Activated CD4-positive, alpha-beta memory T cell treated with anti-CD3 and anti-CD28 coated beads for 36 hours (primary cell): Measurements from ENCODE around the gene C13orf42. TPM values are rescaled to one million over a fixed set of nuclear protein-coding genes. Genes with fewer than 3 reads are reported as not detected.
"Not testable (repeated sequence)": the region's sequence is repeated elsewhere in the genome, so short reads cannot be mapped to it uniquely, and the experiment has no call there.

Experiments
- CTCF ChIA-PET: fragments of 350-600 bp; sonication (Branson Sonifier 250); formaldehyde crosslinking; loops from one replicate; lab custom pipeline; 2021; ENCODE audit warnings: antibody characterized with exemption, inconsistent platforms; lab: Charles Lee
- POLR2A ChIA-PET: fragments of 350-600 bp; sonication (Branson Sonifier 250); formaldehyde crosslinking; loops from one replicate; lab custom pipeline; 2021; ENCODE audit warnings: antibody characterized with exemption; lab: Charles Lee
- DNase-seq: peaks from one replicate; pipeline ENCODE4 v3.0.0-alpha.2; 2020
- H3K27ac Mint-ChIP-seq: one replicate; pipeline ENCODE4 v1.8.0; 2021; ENCODE audit warnings: mixed read lengths
- H3K27me3 Mint-ChIP-seq: one replicate; pipeline ENCODE4 v1.8.0; 2021; ENCODE audit warnings: mixed read lengths
- H3K36me3 Mint-ChIP-seq: one replicate; pipeline ENCODE4 v1.8.0; 2021; ENCODE audit warnings: mixed read lengths
- H3K4me1 Mint-ChIP-seq: one replicate; pipeline ENCODE4 v1.8.0; 2021; ENCODE audit warnings: low read depth, mixed read lengths
- H3K4me3 Mint-ChIP-seq: one replicate; pipeline ENCODE4 v1.8.0; 2021; ENCODE audit warnings: mild to moderate bottlenecking, mixed read lengths
- H3K9me3 Mint-ChIP-seq: one replicate; pipeline ENCODE4 v1.8.0; 2021; ENCODE audit warnings: mixed read lengths
- intact Hi-C: fragments of 100-400 bp; cut with micrococcal nuclease; formaldehyde crosslinking; loops from one replicate; pipeline ENCODE4 v1.15.1; 2023
- total RNA-seq, 2 experiments: library from RNA; stranded (reverse); gene quantifications; one replicate each; pipeline ENCODE4 v1.2.3, GENCODE V29; 2021

Gene C13orf42
- total RNA-seq, 2 experiments from 2014 or later = not detected

DNA sequence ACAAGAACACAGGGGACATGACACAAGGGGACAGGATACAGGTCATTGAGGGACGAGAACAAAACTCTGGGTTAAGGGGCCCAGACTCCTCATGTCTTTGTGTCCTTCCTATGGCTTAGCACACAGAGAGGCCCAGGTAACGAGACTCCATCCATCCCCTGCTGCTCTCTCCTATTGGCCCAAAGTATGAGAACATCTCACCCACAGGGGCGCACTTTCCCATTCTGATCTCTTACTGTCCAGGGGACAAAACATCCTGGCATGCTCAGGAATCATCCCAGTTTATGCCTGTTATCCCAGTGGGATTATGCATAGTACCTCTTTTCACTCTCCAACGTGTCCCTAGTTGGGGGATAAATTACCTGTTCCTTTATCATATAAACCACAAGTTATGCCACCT lies 19.2 kb downstream of the C13orf42 start:
- ChIA-PET CTCF (no interaction called here), POLR2A (no interaction called here)
- H3K27me3 Mint-ChIP-seq = no peaks in the 10 kb centered on the region
- DNase-seq = no peak
- intact Hi-C loops = no loop called here
- no peak overlapping the region for H3K27ac Mint-ChIP-seq
- H3K36me3 Mint-ChIP-seq = no peaks in the 10 kb centered on the region
- H3K4me1 Mint-ChIP-seq = no peaks in the 10 kb centered on the region
- no peaks in the 10 kb centered on the region for H3K9me3 Mint-ChIP-seq
- no peak overlapping the region for H3K4me3 Mint-ChIP-seq

- Mint-ChIP-seq H3K36me3 (no peaks in the 10 kb centered on the region), H3K9me3 (no peaks in the 10 kb centered on the region), H3K4me1 (no peaks in the 10 kb centered on the region), H3K4me3 (no peak overlapping the region), H3K27ac (no peak overlapping the region), H3K27me3 (peaks cover 2% of the 10 kb centered on the region)
- intact Hi-C loops = no loop called here
- DNase-seq = no peak
- ChIA-PET CTCF (no interaction called here), POLR2A (no interaction called here)
These were observed 27.4 kb downstream of the C13orf42 start for GRCh38 chr13:51083706-51084105.

DNA sequence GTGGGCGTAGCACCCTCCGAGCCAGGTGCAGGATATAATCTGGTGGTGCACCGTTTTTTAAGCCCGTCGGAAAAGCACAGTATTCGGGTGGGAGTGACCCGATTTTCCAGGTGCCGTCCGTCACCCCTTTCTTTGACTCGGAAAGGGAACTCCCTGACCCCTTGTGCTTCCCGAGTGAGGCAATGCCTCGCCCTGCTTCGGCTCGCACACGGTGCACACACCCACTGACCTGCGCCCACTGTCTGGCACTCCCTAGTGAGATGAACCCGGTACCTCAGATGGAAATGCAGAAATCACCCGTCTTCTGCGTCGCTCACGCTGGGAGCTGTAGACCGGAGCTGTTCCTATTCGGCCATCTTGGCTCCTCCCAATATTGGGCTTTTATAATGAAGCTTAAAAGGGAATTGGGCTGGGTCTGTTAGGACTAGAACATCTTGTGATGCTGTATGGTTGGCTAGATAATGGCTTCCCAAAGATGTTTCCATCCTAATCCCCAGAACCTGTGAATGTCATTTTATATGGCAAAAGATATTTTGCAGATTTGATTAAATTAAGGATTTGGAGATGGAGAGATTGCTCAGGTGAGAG lies 30.5 kb downstream of the C13orf42 start:
- H3K27me3 Mint-ChIP-seq, CTCF ChIA-PET, DNase-seq, H3K9me3 Mint-ChIP-seq, H3K36me3 Mint-ChIP-seq, H3K27ac Mint-ChIP-seq, intact Hi-C loops, H3K4me1 Mint-ChIP-seq, H3K4me3 Mint-ChIP-seq, POLR2A ChIA-PET: not testable (repeated sequence)

DNA sequence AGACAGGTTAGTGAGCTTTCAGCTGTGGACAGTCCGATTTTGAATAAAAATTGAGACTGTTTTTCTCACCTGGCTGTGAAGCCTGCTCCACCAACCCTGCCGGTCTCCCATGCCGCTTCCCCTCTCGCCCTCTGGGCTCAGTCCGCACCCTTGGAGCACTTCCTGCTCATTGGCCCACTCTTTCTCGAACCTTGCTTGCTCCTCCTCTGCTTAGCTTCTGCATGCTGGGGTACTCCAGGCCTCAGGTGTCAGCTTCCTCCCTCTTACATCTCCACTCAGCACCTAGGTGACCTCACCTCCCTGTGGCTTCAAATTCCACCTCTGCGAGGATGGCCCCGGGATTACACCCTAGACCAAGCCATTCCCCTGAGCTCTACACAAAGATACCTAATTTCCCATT lies 39.6 kb downstream of the C13orf42 start:
- H3K27me3 Mint-ChIP-seq = peaks cover 10% of the 10 kb centered on the region

DNA sequence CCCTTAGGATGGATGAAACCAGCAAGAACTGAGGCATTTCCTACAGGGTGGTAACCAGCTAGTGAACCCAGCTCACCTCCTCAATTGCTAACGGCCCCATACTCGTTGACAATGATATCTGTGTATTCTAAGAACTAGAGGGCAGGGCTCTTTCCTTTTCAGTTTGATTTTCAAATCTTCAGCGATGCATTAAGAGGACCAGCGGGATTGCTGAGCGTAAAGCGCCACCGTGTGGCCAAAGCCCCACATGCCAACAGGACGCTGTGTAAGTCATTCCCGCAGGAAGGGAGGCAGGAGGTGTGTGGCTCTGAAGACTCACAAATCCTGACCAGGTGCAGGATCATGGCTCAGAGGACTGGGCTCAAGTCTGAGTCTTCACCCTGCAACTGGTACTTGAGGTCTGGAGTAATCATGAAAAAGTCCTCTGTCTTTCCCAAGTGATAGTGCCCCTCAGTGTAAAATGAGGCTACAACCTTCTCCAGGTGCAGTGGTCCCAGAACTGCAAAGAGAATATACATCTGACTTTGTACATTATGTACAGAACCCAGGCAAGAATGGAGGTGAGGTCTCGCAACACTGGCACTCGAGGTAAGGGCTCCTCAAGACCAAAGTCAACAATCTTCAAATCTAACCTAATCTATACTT lies 40.9 kb downstream of the C13orf42 start:
- Mint-ChIP-seq H3K36me3 (no peaks in the 10 kb centered on the region), H3K27ac (no peak overlapping the region), H3K4me3 (no peak overlapping the region), H3K27me3 (peaks cover 18% of the 10 kb centered on the region), H3K9me3 (no peaks in the 10 kb centered on the region), H3K4me1 (peaks cover 5% of the 10 kb centered on the region)
- ChIA-PET POLR2A (interaction anchor here (0.6 kb wide), 1 partner anchor 1174 kb away, joined by 3 read pairs; no protein-coding TSS in a partner anchor), CTCF (interaction anchor here (0.7 to 4.6 kb wide), 16 partner anchors 9 to 1134 kb away, joined by 3 to 32 read pairs (median 4); partner anchors contain the start of gene SPRYD7)
- DNase-seq = peak; percentile 86
- intact Hi-C loops = loop anchor here (1.0 to 5.0 kb wide), 4 partner anchors 158 to 1094 kb away; partner anchors contain the start of gene TRIM13

More for the DNA sequence above, 39.6 kb downstream of the C13orf42 start:
- Mint-ChIP-seq H3K4me3 (no peak overlapping the region), H3K4me1 (peaks cover 5% of the 10 kb centered on the region), H3K36me3 (no peaks in the 10 kb centered on the region), H3K9me3 (no peaks in the 10 kb centered on the region), H3K27ac (no peak overlapping the region)
- no peak for DNase-seq
- POLR2A ChIA-PET = no interaction called here
- CTCF ChIA-PET = interaction anchor here (0.7 to 4.6 kb wide), 6 partner anchors 14 to 1095 kb away, joined by 3 to 32 read pairs (median 4); no protein-coding TSS in a partner anchor
- intact Hi-C loops = loop anchor here (5.0 kb wide), 2 partner anchors 159 to 1074 kb away; partner anchors contain the start of gene TRIM13

GRCh38 chr13:51068501-51068900 lies 42.6 kb downstream of the C13orf42 start:
- no peaks in the 10 kb centered on the region for H3K9me3 Mint-ChIP-seq
- no peak for DNase-seq
- no peaks in the 10 kb centered on the region for H3K36me3 Mint-ChIP-seq
- intact Hi-C loops = loop anchor here (10.0 kb wide), 1 partner anchor 264 kb away; no protein-coding TSS in a partner anchor
- POLR2A ChIA-PET = no interaction called here
- H3K4me1 Mint-ChIP-seq = peaks cover 5% of the 10 kb centered on the region
- H3K4me3 Mint-ChIP-seq = no peak overlapping the region
- H3K27me3 Mint-ChIP-seq = peaks cover 25% of the 10 kb centered on the region
- CTCF ChIA-PET = interaction anchor here (0.6 to 4.6 kb wide), 11 partner anchors 9 to 1412 kb away, joined by 3 to 32 read pairs (median 5); no protein-coding TSS in a partner anchor
- H3K27ac Mint-ChIP-seq = no peak overlapping the region

DNA sequence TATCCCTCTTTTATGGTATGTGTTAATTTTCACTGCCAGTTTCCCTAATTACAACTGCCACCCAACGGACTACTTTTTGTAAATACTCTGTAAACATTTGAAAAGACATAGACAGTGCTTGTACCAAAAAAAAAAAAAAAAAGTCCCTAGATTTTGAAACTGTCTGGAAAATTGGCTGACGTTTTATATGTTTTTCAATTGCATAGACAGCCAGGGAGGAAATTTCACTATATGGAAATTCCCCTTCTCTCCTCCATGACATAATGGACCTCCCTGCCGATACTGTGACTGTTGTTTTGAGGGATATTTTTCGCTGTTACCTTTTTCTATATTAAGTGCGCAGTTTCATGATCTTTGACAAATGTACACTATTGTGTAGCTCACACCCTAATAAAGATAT lies 43.4 kb downstream of the C13orf42 start:
- intact Hi-C loops = loop anchor here (10.0 kb wide), 1 partner anchor 263 kb away; no protein-coding TSS in a partner anchor
- Mint-ChIP-seq H3K4me3 (no peak overlapping the region), H3K36me3 (no peaks in the 10 kb centered on the region), H3K27ac (no peak overlapping the region), H3K4me1 (peaks cover 5% of the 10 kb centered on the region), H3K27me3 (peaks cover 25% of the 10 kb centered on the region), H3K9me3 (no peaks in the 10 kb centered on the region)
- no peak for DNase-seq
- ChIA-PET POLR2A (no interaction called here), CTCF (no interaction called here)

DNA sequence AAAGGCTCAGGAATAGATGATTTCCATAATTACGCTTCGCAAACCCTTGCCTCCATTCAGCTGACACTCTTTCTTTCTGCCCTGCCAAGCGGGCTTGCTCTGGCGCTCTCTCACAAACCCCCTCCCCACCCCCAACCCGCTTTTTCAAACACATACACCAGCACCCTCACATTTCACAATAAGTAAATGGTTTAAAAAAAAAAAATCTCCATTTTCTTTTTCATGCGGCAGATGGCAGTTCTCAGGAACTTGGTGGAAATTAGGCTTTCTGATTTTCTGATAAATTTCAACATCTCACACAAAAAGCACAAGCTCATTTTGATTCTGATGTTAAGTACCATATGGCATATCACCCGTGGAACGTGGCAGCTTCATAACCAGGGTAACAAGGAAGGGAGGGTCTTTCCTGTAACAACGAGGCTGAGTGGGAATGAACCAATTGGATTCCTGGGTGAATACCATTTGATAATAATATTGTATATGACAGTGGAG lies 43.8 kb downstream of the C13orf42 start:
- CTCF ChIA-PET = interaction anchor here (0.7 kb wide), 1 partner anchor 25 kb away, joined by 3 read pairs; no protein-coding TSS in a partner anchor
- DNase-seq = no peak
- Mint-ChIP-seq H3K36me3 (no peaks in the 10 kb centered on the region), H3K4me1 (peaks cover 5% of the 10 kb centered on the region), H3K4me3 (no peak overlapping the region), H3K9me3 (no peaks in the 10 kb centered on the region), H3K27ac (no peak overlapping the region), H3K27me3 (peaks cover 25% of the 10 kb centered on the region)
- POLR2A ChIA-PET = no interaction called here
- intact Hi-C loops = loop anchor here (10.0 kb wide), 1 partner anchor 262 kb away; no protein-coding TSS in a partner anchor

DNA sequence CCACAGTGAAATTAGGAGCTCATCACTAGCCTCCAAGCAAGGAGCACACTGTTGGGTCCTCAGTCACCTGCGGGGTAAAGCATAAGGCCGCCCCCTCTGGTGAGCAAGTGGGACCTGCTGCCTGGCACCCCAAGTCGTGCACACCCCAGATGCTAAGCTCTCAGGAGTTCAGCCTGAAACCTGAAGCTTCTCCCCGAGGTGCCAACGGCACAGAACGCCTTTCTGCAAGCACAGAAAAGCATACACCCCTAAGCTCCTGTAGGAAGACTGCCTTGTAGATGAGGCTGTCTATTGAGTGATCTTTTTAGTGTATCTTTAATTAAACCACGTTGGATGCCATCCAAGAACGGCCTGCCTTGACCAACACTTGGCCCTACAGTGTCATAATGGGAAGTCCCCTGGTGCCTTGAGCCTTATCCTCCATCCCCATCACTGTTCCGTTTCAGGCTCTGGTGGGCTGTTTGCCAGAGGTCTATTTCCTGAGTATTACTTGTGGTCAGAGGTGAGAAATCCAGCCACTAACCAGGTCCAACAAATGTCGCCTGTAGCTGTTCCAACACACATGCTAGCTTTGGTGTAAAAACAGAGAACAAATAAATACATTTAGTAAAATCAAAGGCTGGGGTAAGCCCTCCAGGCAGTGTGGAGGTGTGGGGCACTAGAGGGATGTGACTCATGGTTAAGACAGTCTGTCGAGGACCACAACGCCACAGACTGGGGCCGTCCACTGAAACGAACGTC lies 44.8 kb downstream of the C13orf42 start:
- peaks cover 5% of the 10 kb centered on the region for H3K4me1 Mint-ChIP-seq
- no peaks in the 10 kb centered on the region for H3K36me3 Mint-ChIP-seq
- no peaks in the 10 kb centered on the region for H3K9me3 Mint-ChIP-seq
- peaks cover 25% of the 10 kb centered on the region for H3K27me3 Mint-ChIP-seq
- H3K27ac Mint-ChIP-seq = no peak overlapping the region
- intact Hi-C loops = loop anchor here (10.0 kb wide), 1 partner anchor 261 kb away; no protein-coding TSS in a partner anchor
- no peak for DNase-seq
- no peak overlapping the region for H3K4me3 Mint-ChIP-seq
- POLR2A ChIA-PET = no interaction called here
- CTCF ChIA-PET = interaction anchor here (0.7 to 1.6 kb wide), 2 partner anchors 26 to 1090 kb away, joined by 3 to 4 read pairs; no protein-coding TSS in a partner anchor

GRCh38 chr13:51065372-51066090 lies 45.5 kb downstream of the C13orf42 start:
- CTCF ChIA-PET = interaction anchor here (1.6 kb wide), 1 partner anchor 1089 kb away, joined by 4 read pairs; no protein-coding TSS in a partner anchor
- intact Hi-C loops = loop anchor here (10.0 kb wide), 1 partner anchor 261 kb away; no protein-coding TSS in a partner anchor
- no peaks in the 10 kb centered on the region for H3K36me3 Mint-ChIP-seq
- peaks cover 5% of the 10 kb centered on the region for H3K4me1 Mint-ChIP-seq
- DNase-seq = no peak
- no peak overlapping the region for H3K4me3 Mint-ChIP-seq
- no peaks in the 10 kb centered on the region for H3K9me3 Mint-ChIP-seq
- H3K27me3 Mint-ChIP-seq = peaks cover 25% of the 10 kb centered on the region
- no peak overlapping the region for H3K27ac Mint-ChIP-seq
- POLR2A ChIA-PET = no interaction called here

- CTCF ChIA-PET = no interaction called here
- Mint-ChIP-seq H3K9me3 (no peaks in the 10 kb centered on the region), H3K27ac (no peak overlapping the region), H3K27me3 (peaks cover 25% of the 10 kb centered on the region), H3K4me3 (no peak overlapping the region), H3K4me1 (no peaks in the 10 kb centered on the region), H3K36me3 (no peaks in the 10 kb centered on the region)
- no peak for DNase-seq
- POLR2A ChIA-PET = no interaction called here
- intact Hi-C loops = loop anchor here (10.0 kb wide), 1 partner anchor 260 kb away; no protein-coding TSS in a partner anchor
These were observed 46.3 kb downstream of the C13orf42 start for GRCh38 chr13:51064753-51065152.
